BJ (cell line): ENCODE measurements around the gene PTPN23. TPM values are rescaled to one million over a fixed set of nuclear protein-coding genes. Genes with fewer than 3 reads are reported as not detected.

Source experiments
- CTCF ChIA-PET: fragments of 350-600 bp; formaldehyde crosslinking; extraction: SDS; loops from one replicate; lab custom pipeline; 2021; ENCODE audit warnings: antibody characterized with exemption, inconsistent platforms; lab: Yijun Ruan, JAX
- POLR2A ChIA-PET: fragments of 300-600 bp; sonication (Branson Sonifier 250); formaldehyde crosslinking; extraction: SDS; loops from one replicate; lab custom pipeline; 2021; ENCODE audit warnings: antibody characterized with exemption; lab: Charles Lee
- DNase-seq: peaks from one replicate; pipeline ENCODE4 v3.0.0-alpha.2; 2011; ENCODE audit warnings: low read depth
- H3K27me3 ChIP-seq: 2 replicates; pipeline ENCODE4 v1.6.0; 2011; ENCODE audit warnings: low read length; ENCODE audit not compliant: control insufficient read depth, insufficient read depth
- H3K36me3 ChIP-seq: 2 replicates; pipeline ENCODE4 v1.5.1; 2011; ENCODE audit warnings: low read length; ENCODE audit not compliant: control insufficient read depth, insufficient read depth
- H3K4me3 ChIP-seq: 2 replicates; pipeline ENCODE4 v1.5.1; 2011; ENCODE audit warnings: low read depth, mild to moderate bottlenecking, control low read depth, low read length
- CTCF ChIP-seq: IDR thresholded peaks from 2 replicates; pipeline ENCODE4 v1.5.1; 2011; ENCODE audit warnings: low read depth, mild to moderate bottlenecking, control low read depth, inconsistent platforms, low read length, moderate library complexity; ENCODE audit not compliant: insufficient read depth
- polyA plus RNA-seq: library from polyadenylated mRNA; depleted of rRNA; stranded (reverse); fragments of >200 nt; gene quantifications from 2 replicates; pipeline ENCODE4 v1.2.3, GENCODE V29; 2011

The PTPN23 gene
- polyA plus RNA-seq, 1 experiment = 2.5 TPM

- no peaks in the 10 kb centered on the region for H3K27me3 ChIP-seq
- no peak for TF ChIP-seq CTCF
- H3K36me3 ChIP-seq = no peaks in the 10 kb centered on the region; the same call in 1 of the 2 replicates
- CTCF ChIA-PET = interaction anchor here (0.6 kb wide), 1 partner anchor 10 kb away, joined by 4 read pairs; no protein-coding TSS in a partner anchor
- no peak for DNase-seq
- POLR2A ChIA-PET = no interaction called here
- H3K4me3 ChIP-seq = no peak overlapping the region
These were observed 4.2 kb downstream of the PTPN23 start for GRCh38 chr3:47385007-47385406.

GRCh38 chr3:47385796-47386195 is 5.0 kb downstream of the PTPN23 start:
- CTCF ChIA-PET = interaction anchor here (0.6 kb wide), 1 partner anchor 9 kb away, joined by 4 read pairs; no protein-coding TSS in a partner anchor

GRCh38 chr3:47392933-47393332 is 12.1 kb downstream of the PTPN23 start:
- DNase-seq = no peak
- H3K36me3 ChIP-seq = peaks cover 6% of the 10 kb centered on the region
- ChIA-PET CTCF (interaction anchor here (1.0 kb wide), 1 partner anchor 29 kb away, joined by 4 read pairs; no protein-coding TSS in a partner anchor), POLR2A (no interaction called here)
- TF ChIP-seq CTCF = no peak
- H3K4me3 ChIP-seq = no peak overlapping the region
- H3K27me3 ChIP-seq = no peaks in the 10 kb centered on the region

More at GRCh38 chr3:47385796-47386195, 5.0 kb downstream of the PTPN23 start:
- no peaks in the 10 kb centered on the region; the same call in 1 of the 2 replicates for H3K36me3 ChIP-seq
- DNase-seq = no peak
- POLR2A ChIA-PET = no interaction called here
- H3K27me3 ChIP-seq = no peaks in the 10 kb centered on the region
- H3K4me3 ChIP-seq = no peak overlapping the region
- no peak for TF ChIP-seq CTCF

- DNase-seq = no peak
- ChIA-PET POLR2A (no interaction called here), CTCF (interaction anchor here (1.0 to 1.3 kb wide), 3 partner anchors 9 to 19 kb away, joined by 3 to 5 read pairs (median 4); no protein-coding TSS in a partner anchor)
- Histone ChIP-seq H3K27me3 (no peaks in the 10 kb centered on the region), H3K36me3 (peaks cover 6% of the 10 kb centered on the region), H3K4me3 (no peak overlapping the region)
- TF ChIP-seq CTCF = no peak
These were observed 13.5 kb downstream of the PTPN23 start for GRCh38 chr3:47394140-47394870.

- H3K27me3 ChIP-seq = no peaks in the 10 kb centered on the region
- peaks cover 6% of the 10 kb centered on the region for H3K36me3 ChIP-seq
- ChIA-PET POLR2A (no interaction called here), CTCF (interaction anchor here (1.0 to 1.3 kb wide), 3 partner anchors 9 to 19 kb away, joined by 3 to 5 read pairs (median 4); no protein-coding TSS in a partner anchor)
- no peak for DNase-seq
- TF ChIP-seq CTCF = no peak
- no peak overlapping the region for H3K4me3 ChIP-seq
These were observed 14.1 kb downstream of the PTPN23 start for GRCh38 chr3:47394881-47395280.
